Liver (tissue), 3 donors: Measurements from ENCODE around the gene SLC22A31.

Experiments used
- ATF3 ChIP-seq: IDR thresholded peaks from 2 replicates; pipeline ENCODE4 v1.6.1; 2016; ENCODE audit warnings: antibody characterized with exemption
- CTCF ChIP-seq: fragments of 150-350 bp; IDR thresholded peaks from 2 replicates; pipeline ENCODE4 v1.5.1; 2017; ENCODE audit warnings: improper control_type of control experiment, low read depth, low read length; ENCODE audit not compliant: missing input control
- GABPA ChIP-seq, 2 donors: IDR thresholded peaks in 1 of 2; conservative IDR thresholded peaks in 1 of 2; 2 replicates each; pipeline ENCODE4 v1.6.1; 2016; ENCODE audit warnings: antibody characterized with exemption in 2 of 2, mild to moderate bottlenecking in 1 of 2, moderate library complexity in 1 of 2
- HNF4A ChIP-seq, 2 donors: conservative IDR thresholded peaks; 2 replicates each; pipeline ENCODE4 v1.6.1; 2016; ENCODE audit warnings: antibody characterized with exemption in 2 of 2, mild to moderate bottlenecking in 2 of 2
- JUND ChIP-seq, 2 donors: IDR thresholded peaks; 2 replicates each; pipeline ENCODE4 v1.6.1; 2016; ENCODE audit warnings: antibody characterized with exemption in 2 of 2
- MAX ChIP-seq: IDR thresholded peaks from 2 replicates; pipeline ENCODE4 v1.6.1; 2016; ENCODE audit warnings: antibody characterized with exemption
- RAD21 ChIP-seq, 2 donors: IDR thresholded peaks; 2 replicates each; pipeline ENCODE4 v1.6.1; 2016; ENCODE audit warnings: antibody characterized with exemption in 2 of 2, mild to moderate bottlenecking in 2 of 2
- REST ChIP-seq: IDR thresholded peaks from 2 replicates; pipeline ENCODE4 v1.6.1; 2016; ENCODE audit warnings: antibody characterized with exemption, mild to moderate bottlenecking
- RXRA ChIP-seq, 2 donors: IDR thresholded peaks; 2 replicates each; pipeline ENCODE4 v1.6.1; 2017 to 2018; ENCODE audit warnings: antibody characterized with exemption in 2 of 2, mild to moderate bottlenecking in 1 of 2
- YY1 ChIP-seq: IDR thresholded peaks from 2 replicates; pipeline ENCODE4 v1.6.1; 2016; ENCODE audit warnings: antibody characterized with exemption, mild to moderate bottlenecking
- ZBTB33 ChIP-seq: IDR thresholded peaks from 2 replicates; pipeline ENCODE4 v1.6.1; 2016; ENCODE audit warnings: antibody characterized with exemption
- donor health status: healthy.
- donor health status: healthy.

GRCh38 chr16:89160977-89161701 lies 39.2 kb downstream of the SLC22A31 start:
- TF ChIP-seq ZBTB33, result no peak
- no peak for TF ChIP-seq RXRA (IDR thresholded peaks at IDR 0.05)
- TF ChIP-seq ATF3, result no peak
- TF ChIP-seq CTCF, result no peak
- TF ChIP-seq YY1, result no peak
- TF ChIP-seq REST, result no peak
- no peak for TF ChIP-seq MAX
- TF ChIP-seq RAD21 (IDR thresholded peaks at IDR 0.05), result no peak
- no peak for TF ChIP-seq HNF4A (conservative IDR thresholded peaks at IDR 0.05)
- TF ChIP-seq JUND (IDR thresholded peaks at IDR 0.05), result no peak
- no peak for TF ChIP-seq GABPA (IDR thresholded peaks at IDR 0.05 in 1 of 2, conservative IDR thresholded peaks at IDR 0.05 in 1 of 2)
